Gastrocnemius medialis (tissue), 4 donors: Measurements from ENCODE around the gene FAM193B.

Experiments
- POLR2A ChIP-seq, 2 donors: fragments of 450-650 bp; IDR thresholded peaks; one replicate each; pipeline ENCODE4 v1.6.1; 2017; ENCODE audit warnings: antibody characterized with exemption in 2 of 2, mild to moderate bottlenecking in 2 of 2, moderate library complexity in 2 of 2
- TF ChIP-seq, protein P1 (sequence below), 5 experiments: fragments of 450-650 bp in 3 of 5; fragments of 200-600 bp in 2 of 5; sonication (generic) in 2 of 5; IDR thresholded peaks in 4 of 5; conservative IDR thresholded peaks in 1 of 5; 1 replicate in 4 of 5; 2 replicates in 1 of 5; pipeline ENCODE4 v1.5.1; 2016 to 2019; ENCODE audit warnings: antibody characterized with exemption in 5 of 5, mild to moderate bottlenecking in 3 of 5, moderate library complexity in 3 of 5

DNA sequence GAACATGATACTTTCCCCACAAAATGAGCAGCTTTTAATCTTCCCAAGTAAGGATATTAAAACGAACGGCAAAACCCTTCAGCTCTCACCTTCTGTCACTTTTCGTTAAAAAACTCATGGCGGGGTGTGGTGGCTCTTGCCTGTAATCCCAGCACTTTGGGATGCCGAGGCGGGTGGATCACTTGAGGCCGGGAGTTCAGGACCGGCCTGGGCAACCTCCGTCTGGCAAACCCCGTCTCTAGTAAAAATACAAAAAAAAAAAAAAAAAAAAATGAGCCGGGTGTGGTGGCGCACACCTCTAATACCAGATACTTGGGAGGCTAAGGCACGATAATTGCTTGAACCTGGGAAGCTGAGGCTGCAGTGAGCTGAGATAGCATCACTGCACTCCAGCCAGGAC is 38.5 kb upstream of the FAM193B start:
- TF ChIP-seq, protein P1, sequence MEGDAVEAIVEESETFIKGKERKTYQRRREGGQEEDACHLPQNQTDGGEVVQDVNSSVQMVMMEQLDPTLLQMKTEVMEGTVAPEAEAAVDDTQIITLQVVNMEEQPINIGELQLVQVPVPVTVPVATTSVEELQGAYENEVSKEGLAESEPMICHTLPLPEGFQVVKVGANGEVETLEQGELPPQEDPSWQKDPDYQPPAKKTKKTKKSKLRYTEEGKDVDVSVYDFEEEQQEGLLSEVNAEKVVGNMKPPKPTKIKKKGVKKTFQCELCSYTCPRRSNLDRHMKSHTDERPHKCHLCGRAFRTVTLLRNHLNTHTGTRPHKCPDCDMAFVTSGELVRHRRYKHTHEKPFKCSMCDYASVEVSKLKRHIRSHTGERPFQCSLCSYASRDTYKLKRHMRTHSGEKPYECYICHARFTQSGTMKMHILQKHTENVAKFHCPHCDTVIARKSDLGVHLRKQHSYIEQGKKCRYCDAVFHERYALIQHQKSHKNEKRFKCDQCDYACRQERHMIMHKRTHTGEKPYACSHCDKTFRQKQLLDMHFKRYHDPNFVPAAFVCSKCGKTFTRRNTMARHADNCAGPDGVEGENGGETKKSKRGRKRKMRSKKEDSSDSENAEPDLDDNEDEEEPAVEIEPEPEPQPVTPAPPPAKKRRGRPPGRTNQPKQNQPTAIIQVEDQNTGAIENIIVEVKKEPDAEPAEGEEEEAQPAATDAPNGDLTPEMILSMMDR (IDR thresholded peaks at IDR 0.05 in 4 of 5, conservative IDR thresholded peaks at IDR 0.05 in 1 of 5), result no peak
- TF ChIP-seq POLR2A (IDR thresholded peaks at IDR 0.05), result no peak
